ENCODE measurements around the gene PTPRF.

PTPRF gene

DNA sequence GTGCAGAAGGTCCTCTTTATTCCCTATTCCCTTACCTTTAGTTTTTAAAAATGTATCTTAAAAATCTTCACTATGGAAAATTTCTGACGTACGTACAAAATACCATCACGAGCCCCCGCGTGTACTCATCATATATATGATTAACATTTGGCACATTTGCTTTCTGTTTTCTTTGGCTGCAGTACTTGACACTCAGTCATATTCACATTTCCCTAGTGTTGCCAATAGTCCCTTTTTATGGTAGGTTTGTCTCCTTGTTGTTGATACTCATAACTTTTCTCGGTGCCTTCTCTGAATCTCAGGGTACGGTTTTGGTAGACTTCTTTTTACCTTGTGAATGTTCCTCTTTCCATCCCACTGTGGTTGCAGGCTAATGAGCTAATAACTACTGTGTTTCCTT, 142.6 kb downstream of the PTPRF start:
- no peak overlapping the region for H2AK5ac ChIP-seq (ENCODE audit: low read length)
- no peak overlapping the region for H2BK12ac ChIP-seq (ENCODE audit: low read length)
- no peaks in the 10 kb centered on the region for H3K79me1 ChIP-seq (ENCODE audit: low read length)

More for the DNA sequence above, 142.6 kb downstream of the PTPRF start:
- Histone ChIP-seq H3K27me3 (ENCODE audit: insufficient read depth, low read length) (no peaks in the 10 kb centered on the region), H3K4me3 (ENCODE audit: low read depth, low read length) (no peak overlapping the region), H2BK5ac (ENCODE audit: low read depth, low read length, poor library complexity) (no peak overlapping the region), H3K9ac (ENCODE audit: low read length) (no peak overlapping the region), H3K9me3 (ENCODE audit: insufficient read depth, low read depth, low read length) (no peaks in the 10 kb centered on the region), H3K4me1 (ENCODE audit: control insufficient read depth in 1 of 2, insufficient read depth in 2 of 2, low read length in 2 of 2) (no peaks in the 10 kb centered on the region), H3K79me2 (ENCODE audit: control insufficient read depth, insufficient read depth, low read length, poor library complexity) (no peaks in the 10 kb centered on the region), H3K4me2 (ENCODE audit: low read length) (no peak overlapping the region), H4K8ac (ENCODE audit: low read depth, low read length) (no peak overlapping the region), H3K36me3 (ENCODE audit: control insufficient read depth in 1 of 2, insufficient read depth in 2 of 2, low read length in 2 of 2) (peaks cover 58 to 70% of the 10 kb centered on the region in 2 experiments), H4K12ac (ENCODE audit: low read depth, low read length) (no peak overlapping the region), H3K27ac (ENCODE audit: low read depth, low read length) (no peak overlapping the region), H3K14ac (ENCODE audit: low read length) (no peak overlapping the region), H2AFZ (ENCODE audit: insufficient read depth, low read length, poor library complexity) (no peak overlapping the region), H3K4ac (ENCODE audit: low read depth, low read length) (no peak overlapping the region), H2BK120ac (ENCODE audit: insufficient read depth, low read length, poor library complexity) (no peak overlapping the region), H4K91ac (ENCODE audit: low read depth, low read length) (no peak overlapping the region), H3K23ac (ENCODE audit: low read length) (no peak overlapping the region), H3K18ac (ENCODE audit: low read length) (no peak overlapping the region)
- DNase-seq: no peak
- WGBS (ENCODE audit: extremely low coverage, insufficient coverage, insufficient read length): no CpG with 5 or more reads among the region's 7 CpGs

All from trophoblast cell (in vitro differentiated cells and primary cell).